AG09309 (cell line): ENCODE measurements around the gene SCGB2B2.

Source experiments
- DNase-seq: peaks from one replicate; pipeline ENCODE4 v3.0.0-alpha.2; 2010; ENCODE audit warnings: low read depth
- H3K4me3 ChIP-seq: 2 replicates; pipeline ENCODE4 v1.5.1; 2011; ENCODE audit warnings: mild to moderate bottlenecking, low read depth, low read length, moderate library complexity; ENCODE audit not compliant: control insufficient read depth
- CTCF ChIP-seq: IDR thresholded peaks from 2 replicates; pipeline ENCODE4 v1.5.1; 2011; ENCODE audit warnings: mild to moderate bottlenecking, low read depth, low read length, inconsistent platforms; ENCODE audit not compliant: insufficient read depth, control insufficient read depth; ENCODE audit errors: missing control alignments

Gene SCGB2B2

GRCh38 chr19:34654796-34655195 lies 22.2 kb downstream of the SCGB2B2 start:
- no peak for TF ChIP-seq CTCF
- no peak overlapping the region for H3K4me3 ChIP-seq
- no peak for DNase-seq

GRCh38 chr19:34651747-34652146 lies 25.2 kb downstream of the SCGB2B2 start:
- no peak for TF ChIP-seq CTCF
- DNase-seq = no peak
- no peak overlapping the region for H3K4me3 ChIP-seq

- no peak for TF ChIP-seq CTCF
- no peak for DNase-seq
- no peak overlapping the region for H3K4me3 ChIP-seq
Measured at GRCh38 chr19:34649886-34650543, 26.9 kb downstream of the SCGB2B2 start.

- no peak overlapping the region for H3K4me3 ChIP-seq
- no peak for DNase-seq
- TF ChIP-seq CTCF = no peak
Measured at GRCh38 chr19:34645551-34645950, 31.4 kb downstream of the SCGB2B2 start.

- TF ChIP-seq CTCF = no peak
- no peak for DNase-seq
- no peak overlapping the region for H3K4me3 ChIP-seq
Measured at GRCh38 chr19:34644991-34645461, 31.9 kb downstream of the SCGB2B2 start.

GRCh38 chr19:34642241-34642640 lies 34.7 kb downstream of the SCGB2B2 start:
- TF ChIP-seq CTCF = no peak
- no peak for DNase-seq
- H3K4me3 ChIP-seq = no peak overlapping the region

GRCh38 chr19:34639491-34640085 lies 37.4 kb downstream of the SCGB2B2 start:
- peak; percentile 47 for DNase-seq
- TF ChIP-seq CTCF = peak; percentile 79
- no peak overlapping the region for H3K4me3 ChIP-seq
